B cell (primary cell): ENCODE data around the gene SLC7A1. TPM values are rescaled to one million over a fixed set of nuclear protein-coding genes. Genes with fewer than 3 reads are reported as not detected.

Experiments used
- ATAC-seq: fragments of 200-7000 bp; cut with Tn5 transposase; one replicate; pipeline ENCODE4 v1.10.0; 2021; ENCODE audit warnings: low read depth, mild to moderate bottlenecking, moderate number of reproducible peaks, moderate library complexity
- CTCF ChIA-PET: fragments of 350-600 bp; sonication (Branson Sonifier 250); formaldehyde crosslinking; loops from one replicate; lab custom pipeline; 2021; ENCODE audit warnings: antibody characterized with exemption, inconsistent platforms; lab: Charles Lee
- POLR2A ChIA-PET: fragments of 350-600 bp; sonication (Branson Sonifier 250); formaldehyde crosslinking; loops from one replicate; lab custom pipeline; 2021; ENCODE audit warnings: antibody characterized with exemption; lab: Charles Lee
- DNase-seq: peaks from one replicate; pipeline ENCODE4 v3.0.0; 2013
- H2AFZ ChIP-seq: 2 replicates; pipeline ENCODE4 v1.6.1; 2012; ENCODE audit warnings: mild to moderate bottlenecking, low read depth, low read length; ENCODE audit not compliant: insufficient read depth, poor library complexity, severe bottlenecking
- H3K27ac ChIP-seq, 2 donors: 1 replicate in 1 of 2; 2 replicates in 1 of 2; pipeline ENCODE4 v1.5.1; 2012 to 2013; ENCODE audit warnings: low read length in 2 of 2, mild to moderate bottlenecking in 2 of 2, moderate library complexity in 1 of 2
- H3K27me3 ChIP-seq, 4 experiments: fragments of 200-600 bp in 1 of 4; sonication (generic) in 1 of 4; replicated peaks in 1 of 4; 1 replicate in 2 of 4; 2 replicates in 2 of 4; pipeline versions ENCODE4 v1.6.1 to v1.7.0; 2013 to 2016; ENCODE audit warnings: low read length in 3 of 4, mild to moderate bottlenecking in 2 of 4, mixed read lengths in 1 of 4, moderate library complexity in 1 of 4; ENCODE audit not compliant: insufficient read depth in 4 of 4, control insufficient read depth in 3 of 4; ENCODE audit errors: control extremely low read depth in 1 of 4
- H3K36me3 ChIP-seq, 2 experiments: replicated peaks in 1 of 2; 1 replicate in 1 of 2; 2 replicates in 1 of 2; pipeline versions ENCODE4 v1.6.1 to v1.7.1; 2013; ENCODE audit warnings: low read length in 1 of 2; ENCODE audit not compliant: insufficient read depth in 2 of 2, control insufficient read depth in 1 of 2; ENCODE audit errors: control extremely low read depth in 1 of 2, extremely low read depth in 1 of 2
- H3K4me1 ChIP-seq, 2 donors: fragments of 200-600 bp in 1 of 2; sonication (generic) in 1 of 2; 1 replicate in 1 of 2; 2 replicates in 1 of 2; pipeline versions ENCODE4 v1.5.1 to v1.6.1; 2013 to 2017; ENCODE audit warnings: low read length in 2 of 2; ENCODE audit not compliant: control insufficient read depth in 2 of 2, insufficient read depth in 2 of 2
- H3K4me2 ChIP-seq: replicated peaks from 2 replicates; pipeline ENCODE3; 2012; ENCODE audit warnings: mild to moderate bottlenecking, low read depth, low read length; ENCODE audit not compliant: poor library complexity, severe bottlenecking
- H3K4me3 ChIP-seq, 5 experiments: fragments of 200-600 bp in 1 of 5; sonication (generic) in 1 of 5; 1 replicate in 3 of 5; 2 replicates in 2 of 5; pipeline versions ENCODE4 v1.5.1 to v1.7.0; 2011 to 2016; ENCODE audit warnings: low read length in 4 of 5, mild to moderate bottlenecking in 4 of 5, low read depth in 2 of 5, control low read depth in 1 of 5, moderate library complexity in 1 of 5; ENCODE audit not compliant: insufficient read depth in 1 of 5; ENCODE audit errors: control extremely low read depth in 1 of 5, extremely low read depth in 1 of 5
- H3K79me2 ChIP-seq: fragments of 200-600 bp; sonication (generic); one replicate; pipeline ENCODE4 v1.6.0; 2016; ENCODE audit warnings: low read length; ENCODE audit not compliant: control insufficient read depth, insufficient read depth
- H3K9ac ChIP-seq: fragments of 200-600 bp; sonication (generic); 2 replicates; pipeline ENCODE4 v1.6.1; 2017; ENCODE audit warnings: mild to moderate bottlenecking, low read length, moderate library complexity
- H3K9me3 ChIP-seq, 3 donors: one replicate each; pipeline versions ENCODE4 v1.6.1 to v1.7.1; 2013; ENCODE audit warnings: low read length in 2 of 3; ENCODE audit not compliant: control insufficient read depth in 2 of 3, insufficient read depth in 1 of 3; ENCODE audit errors: control extremely low read depth in 1 of 3
- H4K20me1 ChIP-seq: 2 replicates; pipeline ENCODE4 v1.6.0; 2012; ENCODE audit warnings: mild to moderate bottlenecking, low read length; ENCODE audit not compliant: insufficient read depth, control insufficient read depth, poor library complexity, severe bottlenecking
- H3K27ac Mint-ChIP-seq: one replicate; pipeline ENCODE4 v1.8.0; 2021; ENCODE audit warnings: mixed read lengths
- H3K27me3 Mint-ChIP-seq: one replicate; pipeline ENCODE4 v1.8.0; 2021; ENCODE audit warnings: mixed read lengths
- H3K4me1 Mint-ChIP-seq: one replicate; pipeline ENCODE4 v1.8.0; 2021; ENCODE audit warnings: mixed read lengths
- H3K4me3 Mint-ChIP-seq: one replicate; pipeline ENCODE4 v1.8.0; 2021; ENCODE audit warnings: mixed read lengths
- H3K9me3 Mint-ChIP-seq: one replicate; pipeline ENCODE4 v1.8.0; 2022; ENCODE audit warnings: mixed read lengths; ENCODE audit not compliant: insufficient read depth
- CTCF ChIP-seq: fragments of 200-600 bp; IDR thresholded peaks from one replicate; pipeline ENCODE4 v1.8.0; 2022; ENCODE audit warnings: antibody characterized with exemption, mild to moderate bottlenecking
- EZH2 ChIP-seq: IDR thresholded peaks from 2 replicates; pipeline ENCODE4 v1.6.1; 2012; ENCODE audit warnings: borderline replicate concordance, low read depth, mild to moderate bottlenecking, moderate library complexity, low read length; ENCODE audit not compliant: insufficient read depth, poor library complexity, severe bottlenecking
- WGBS: methylation state at CpG from one replicate; pipeline ENCODE4 v1.1.5; 2013; ENCODE audit warnings: missing lambda C conversion rate; ENCODE audit not compliant: insufficient coverage; 5-methylcytosine and 5-hydroxymethylcytosine counted together
- intact Hi-C: fragments of 100-400 bp; cut with micrococcal nuclease; formaldehyde crosslinking; loops from one replicate; pipeline ENCODE4 v1.10.0; 2022
- polyA plus RNA-seq: library from polyadenylated mRNA; depleted of rRNA; stranded (reverse); fragments of >200 nt; gene quantifications from 2 replicates; pipeline ENCODE4 v1.2.3, GENCODE V29; 2012
- total RNA-seq, 2 donors: library from RNA; stranded (reverse); fragments of 120-200 nt in 1 of 2; gene quantifications; 1 replicate in 1 of 2; 2 replicates in 1 of 2; pipeline versions ENCODE4 v1.2.3 to v1.2.4, GENCODE V29; 2013 to 2022

The SLC7A1 gene
- total and polyA plus RNA-seq, 2 donors (not counting 1 experiment from before 2014, with no cell fraction given): 3.3 to 23.1 TPM

GRCh38 chr13:29464105-29464679 is 131.3 kb downstream of the SLC7A1 start:
- H3K27ac Mint-ChIP-seq: no peak overlapping the region
- peaks cover 8% of the 10 kb centered on the region for H3K27me3 Mint-ChIP-seq
- WGBS: 93% methylated on average over 4 of the region's 4 CpGs

More at GRCh38 chr13:29464105-29464679, 131.3 kb downstream of the SLC7A1 start:
- Histone ChIP-seq H3K27ac (no peak overlapping the region), H3K79me2 (no peaks in the 10 kb centered on the region), H3K9me3 (no peaks in the 10 kb centered on the region), H3K9ac (no peak overlapping the region), H3K4me1 (no peaks in the 10 kb centered on the region), H3K4me2 (no peak overlapping the region), H2AFZ (no peak overlapping the region), H4K20me1 (no peaks in the 10 kb centered on the region), H3K4me3 (no peak overlapping the region), H3K36me3 (no peaks in the 10 kb centered on the region), H3K27me3 (peaks cover 0 to 11% (median 7%) of the 10 kb centered on the region in 4 experiments)
- ATAC-seq: no peak
- intact Hi-C loops: no loop called here
- no peak overlapping the region for H3K4me3 Mint-ChIP-seq
- POLR2A ChIA-PET: no interaction called here
- no peaks in the 10 kb centered on the region for H3K4me1 Mint-ChIP-seq
- TF ChIP-seq CTCF (no peak), EZH2 (no peak)
- DNase-seq: no peak
- CTCF ChIA-PET: interaction anchor here (1.4 to 1.7 kb wide), 2 partner anchors 10 to 15 kb away, joined by 4 read pairs; no protein-coding TSS in a partner anchor
- no peaks in the 10 kb centered on the region for H3K9me3 Mint-ChIP-seq
